ENCODE data around the gene TENT5C.
A peak's percentile ranks its signal among the peaks of the same experiment; 100 is the strongest.

Gene TENT5C

GRCh38 chr1:117599286-117600221 lies 6.3 kb upstream of the TENT5C start:
- no peak for DNase-seq (ENCODE audit: low read depth)
- TF ChIP-seq CTCF (IDR thresholded peaks at IDR 0.05; ENCODE audit: low read length, missing control alignments), result no peak
- no peak overlapping the region for H3K4me3 ChIP-seq (replicated peaks; ENCODE audit: low read depth, low read length)

- TF ChIP-seq CTCF (IDR thresholded peaks at IDR 0.05; ENCODE audit: low read length, missing control alignments), result no peak
- no peak for DNase-seq (ENCODE audit: low read depth)
These were observed 5.4 kb upstream of the TENT5C start for GRCh38 chr1:117600325-117600943.

GRCh38 chr1:117600966-117601365 lies 4.9 kb upstream of the TENT5C start:
- TF ChIP-seq CTCF (IDR thresholded peaks at IDR 0.05; ENCODE audit: low read length, missing control alignments), result no peak

More at GRCh38 chr1:117600325-117600943, 5.4 kb upstream of the TENT5C start:
- H3K4me3 ChIP-seq (replicated peaks; ENCODE audit: low read depth, low read length), result no peak overlapping the region

GRCh38 chr1:117602862-117603261 lies 3.0 kb upstream of the TENT5C start:
- H3K4me3 ChIP-seq (replicated peaks; ENCODE audit: low read depth, low read length), result no peak overlapping the region
- DNase-seq (ENCODE audit: low read depth), result no peak
- no peak for TF ChIP-seq CTCF (IDR thresholded peaks at IDR 0.05; ENCODE audit: low read length, missing control alignments)

More at GRCh38 chr1:117600966-117601365, 4.9 kb upstream of the TENT5C start:
- DNase-seq (ENCODE audit: low read depth), result peak; percentile 72
- H3K4me3 ChIP-seq (replicated peaks; ENCODE audit: low read depth, low read length), result no peak overlapping the region

GRCh38 chr1:117605164-117605773 lies 579 bp upstream of the TENT5C start:
- no peak for DNase-seq (ENCODE audit: low read depth)
- peak overlapping the region; percentile 65 for H3K4me3 ChIP-seq (replicated peaks; ENCODE audit: low read depth, low read length)
- TF ChIP-seq CTCF (IDR thresholded peaks at IDR 0.05; ENCODE audit: low read length, missing control alignments), result no peak

GRCh38 chr1:117606649-117607430 lies 992 bp downstream of the TENT5C start:
- no peak for TF ChIP-seq CTCF (IDR thresholded peaks at IDR 0.05; ENCODE audit: low read length, missing control alignments)
- DNase-seq (ENCODE audit: low read depth), result peak; percentile 39
- peak overlapping the region; percentile 61 for H3K4me3 ChIP-seq (replicated peaks; ENCODE audit: low read depth, low read length)

All from fibroblast of pulmonary artery (primary cell).